ENCODE measurements around the gene NTSR2.

The NTSR2 gene

GRCh38 chr2:11711354-11711716 lies 41.3 kb upstream of the NTSR2 start:
- Histone ChIP-seq H3K9me2 (replicated peaks; ENCODE audit: control insufficient read depth, low read length) (no peaks in the 10 kb centered on the region), H3K4me2 (ENCODE audit: low read length) (no peak overlapping the region), H3K4me1 (ENCODE audit: control insufficient read depth, low read length) (no peaks in the 10 kb centered on the region), H3F3A (ENCODE audit: control insufficient read depth, insufficient read depth) (no peaks in the 10 kb centered on the region), H4K20me1 (ENCODE audit: control insufficient read depth, insufficient read depth, low read depth, low read length) (no peaks in the 10 kb centered on the region; the same call in 1 of the 2 replicates), H3K79me2 (ENCODE audit: control insufficient read depth, low read length) (no peaks in the 10 kb centered on the region), H3K9me3 (ENCODE audit: control insufficient read depth, insufficient read depth, low read length) (no peaks in the 10 kb centered on the region), H3K4me3 (ENCODE audit: low read length) (no peak overlapping the region), H3K27me3 (ENCODE audit: control insufficient read depth, low read length) (peaks cover 25% of the 10 kb centered on the region), H3K27ac (ENCODE audit: low read depth, low read length) (no peak overlapping the region), H3K36me3 (ENCODE audit: control insufficient read depth, low read length) (no peaks in the 10 kb centered on the region)
- TF ChIP-seq CTCF (IDR thresholded peaks at IDR 0.05; ENCODE audit: low read depth, low read length, poor library complexity, severe bottlenecking) = no peak
- TF ChIP-seq EZH2phosphoT487 (IDR thresholded peaks at IDR 0.05; ENCODE audit: borderline replicate concordance, low read length) = no peak

- TF ChIP-seq CTCF (IDR thresholded peaks at IDR 0.05; ENCODE audit: low read depth, low read length, poor library complexity, severe bottlenecking) (no peak), EZH2phosphoT487 (IDR thresholded peaks at IDR 0.05; ENCODE audit: borderline replicate concordance, low read length) (no peak)
- Histone ChIP-seq H3K4me3 (ENCODE audit: low read length) (no peak overlapping the region), H3K4me2 (ENCODE audit: low read length) (no peak overlapping the region), H3K27ac (ENCODE audit: low read depth, low read length) (no peak overlapping the region), H4K20me1 (ENCODE audit: control insufficient read depth, insufficient read depth, low read depth, low read length) (no peaks in the 10 kb centered on the region), H3K9me3 (ENCODE audit: control insufficient read depth, insufficient read depth, low read length) (no peaks in the 10 kb centered on the region), H3K36me3 (ENCODE audit: control insufficient read depth, low read length) (no peaks in the 10 kb centered on the region), H3K27me3 (ENCODE audit: control insufficient read depth, low read length) (peaks cover 19% of the 10 kb centered on the region), H3K4me1 (ENCODE audit: control insufficient read depth, low read length) (no peaks in the 10 kb centered on the region), H3K9me2 (replicated peaks; ENCODE audit: control insufficient read depth, low read length) (no peaks in the 10 kb centered on the region), H3F3A (ENCODE audit: control insufficient read depth, insufficient read depth) (no peaks in the 10 kb centered on the region), H3K79me2 (ENCODE audit: control insufficient read depth, low read length) (no peaks in the 10 kb centered on the region)
Measured at GRCh38 chr2:11710632-11711353, 40.8 kb upstream of the NTSR2 start.

GRCh38 chr2:11710210-11710609 lies 40.2 kb upstream of the NTSR2 start:
- Histone ChIP-seq H3K4me3 (ENCODE audit: low read length) (no peak overlapping the region), H3K9me2 (replicated peaks; ENCODE audit: control insufficient read depth, low read length) (no peaks in the 10 kb centered on the region), H3K4me2 (ENCODE audit: low read length) (no peak overlapping the region), H3F3A (ENCODE audit: control insufficient read depth, insufficient read depth) (no peaks in the 10 kb centered on the region), H3K9me3 (ENCODE audit: control insufficient read depth, insufficient read depth, low read length) (no peaks in the 10 kb centered on the region), H3K27me3 (ENCODE audit: control insufficient read depth, low read length) (peaks cover 20% of the 10 kb centered on the region), H3K36me3 (ENCODE audit: control insufficient read depth, low read length) (no peaks in the 10 kb centered on the region), H3K27ac (ENCODE audit: low read depth, low read length) (no peak overlapping the region), H4K20me1 (ENCODE audit: control insufficient read depth, insufficient read depth, low read depth, low read length) (no peaks in the 10 kb centered on the region), H3K79me2 (ENCODE audit: control insufficient read depth, low read length) (no peaks in the 10 kb centered on the region), H3K4me1 (ENCODE audit: control insufficient read depth, low read length) (no peaks in the 10 kb centered on the region)
- TF ChIP-seq EZH2phosphoT487 (IDR thresholded peaks at IDR 0.05; ENCODE audit: borderline replicate concordance, low read length) (no peak), CTCF (IDR thresholded peaks at IDR 0.05; ENCODE audit: low read depth, low read length, poor library complexity, severe bottlenecking) (no peak)

Data from DOHH2 (cell line).